Sigmoid colon (tissue), 4 donors: ENCODE results near the gene TSEN2.

Experiments
- CTCF ChIP-seq, 4 experiments: fragments of 450-650 bp in 3 of 4; fragments of 200-600 bp in 1 of 4; IDR thresholded peaks; one replicate each; pipeline ENCODE4 v1.5.1; 2016 to 2019; ENCODE audit warnings: antibody characterized with exemption in 4 of 4, mild to moderate bottlenecking in 3 of 4, moderate library complexity in 2 of 4
- EP300 ChIP-seq, 4 donors: sonication (generic); formaldehyde crosslinking; IDR thresholded peaks; one replicate each; pipeline ENCODE4 v1.6.1; 2017; ENCODE audit warnings: antibody characterized with exemption in 4 of 4

- TF ChIP-seq CTCF (IDR thresholded peaks at IDR 0.05) (no peak), EP300 (IDR thresholded peaks at IDR 0.05) (no peak)
Observed at GRCh38 chr3:12577379-12577778, 93.1 kb downstream of the TSEN2 start.
